HCT116 (cell line): ENCODE results near the gene VPS39.

Experiments
- CTCF ChIP-seq, 3 experiments: fragments of 200-600 bp in 1 of 3; sonication (generic) in 1 of 3; IDR thresholded peaks in 2 of 3; conservative IDR thresholded peaks in 1 of 3; 2 replicates each; pipeline ENCODE4 v1.5.1; 2012 to 2017; ENCODE audit warnings: low read depth in 2 of 3, low read length in 2 of 3, antibody characterized with exemption in 1 of 3, borderline replicate concordance in 1 of 3, control low read depth in 1 of 3, mild to moderate bottlenecking in 1 of 3, mixed read lengths in 1 of 3, mixed run types in 1 of 3, moderate library complexity in 1 of 3; ENCODE audit not compliant: insufficient read depth in 1 of 3
- EZH2phosphoT487 ChIP-seq: fragments of 200-600 bp; IDR thresholded peaks from 2 replicates; pipeline ENCODE4 v1.6.1; 2018; ENCODE audit warnings: antibody characterized with exemption, borderline replicate concordance
- FOSL1 ChIP-seq: IDR thresholded peaks from 2 replicates; pipeline ENCODE4 v1.6.1; 2012; ENCODE audit warnings: low read depth
- POLR2A ChIP-seq: IDR thresholded peaks from 2 replicates; pipeline ENCODE4 v1.7.0; 2011; ENCODE audit warnings: borderline replicate concordance; ENCODE audit not compliant: insufficient read depth, insufficient read length; ENCODE audit errors: extremely low read depth
- POLR2AphosphoS5 ChIP-seq: IDR thresholded peaks from 2 replicates; pipeline ENCODE4 v1.6.1; 2011; ENCODE audit warnings: mild to moderate bottlenecking, low read depth, low read length, moderate library complexity
- RAD21 ChIP-seq: IDR thresholded peaks from 2 replicates; pipeline ENCODE4 v1.6.1; 2012; ENCODE audit warnings: low read depth, mild to moderate bottlenecking
- SIN3A ChIP-seq: IDR thresholded peaks from 2 replicates; pipeline ENCODE4 v1.6.1; 2012; ENCODE audit warnings: low read depth
- SP1 ChIP-seq: IDR thresholded peaks from 2 replicates; pipeline ENCODE4 v1.6.1; 2012; ENCODE audit warnings: low read depth
- SRF ChIP-seq: IDR thresholded peaks from 2 replicates; pipeline ENCODE4 v1.6.1; 2012; ENCODE audit warnings: low read depth
- YY1 ChIP-seq: IDR thresholded peaks from 2 replicates; pipeline ENCODE4 v1.6.1; 2011; ENCODE audit warnings: low read length, low read depth, moderate library complexity, mild to moderate bottlenecking; ENCODE audit not compliant: insufficient replicate concordance; ENCODE audit errors: extremely low read depth

GRCh38 chr15:42136513-42136912 is 71.6 kb downstream of the VPS39 start:
- TF ChIP-seq POLR2A (no peak), CTCF (IDR thresholded peaks at IDR 0.05 in 2 of 3, conservative IDR thresholded peaks at IDR 0.05 in 1 of 3; ENCODE audit: borderline replicate concordance in 1 of 3, insufficient read depth in 1 of 3, low read depth in 2 of 3, low read length in 2 of 3) (no peak), SIN3A (no peak), FOSL1 (no peak), POLR2AphosphoS5 (no peak), SRF (no peak), EZH2phosphoT487 (no peak), YY1 (no peak), RAD21 (no peak), SP1 (no peak)
